Liver (tissue), 9 donors: ENCODE results near the gene COL15A1. TPM values are rescaled to one million over a fixed set of nuclear protein-coding genes. Genes with fewer than 3 reads are reported as not detected.

Experiments used
- DNase-seq: peaks from one replicate; pipeline ENCODE4 v3.0.0-alpha.2; 2017; ENCODE audit warnings: low spot score
- H3K27ac ChIP-seq, 2 donors: one replicate each; pipeline ENCODE4 v1.7.0; 2013; ENCODE audit warnings: inconsistent platforms in 2 of 2, low read length in 2 of 2, control low read depth in 1 of 2, low read depth in 1 of 2, mild to moderate bottlenecking in 1 of 2
- H3K27me3 ChIP-seq, 4 donors: one replicate each; pipeline versions ENCODE4 v1.6.1 to v1.7.0; 2013; ENCODE audit warnings: low read length in 3 of 4, inconsistent platforms in 1 of 4, mild to moderate bottlenecking in 1 of 4, moderate library complexity in 1 of 4; ENCODE audit not compliant: control insufficient read depth in 4 of 4, insufficient read depth in 4 of 4
- H3K36me3 ChIP-seq, 4 donors: one replicate each; pipeline versions ENCODE4 v1.6.1 to v1.7.0; 2013; ENCODE audit warnings: low read length in 3 of 4, mild to moderate bottlenecking in 3 of 4, low read depth in 1 of 4, moderate library complexity in 1 of 4; ENCODE audit not compliant: control insufficient read depth in 4 of 4, insufficient read depth in 3 of 4
- H3K4me1 ChIP-seq, 4 donors: one replicate each; pipeline versions ENCODE4 v1.6.1 to v1.7.0; 2013; ENCODE audit warnings: low read length in 3 of 4, mild to moderate bottlenecking in 3 of 4, moderate library complexity in 1 of 4; ENCODE audit not compliant: control insufficient read depth in 4 of 4, insufficient read depth in 4 of 4
- H3K4me3 ChIP-seq, 3 donors: one replicate each; pipeline versions ENCODE4 v1.6.1 to v1.7.0; 2013; ENCODE audit warnings: low read length in 3 of 3, control low read depth in 1 of 3, low read depth in 1 of 3, mild to moderate bottlenecking in 1 of 3
- H3K9ac ChIP-seq, 2 donors: one replicate each; pipeline ENCODE4 v1.7.0; 2013; ENCODE audit warnings: low read length in 2 of 2, mild to moderate bottlenecking in 2 of 2, moderate library complexity in 2 of 2, control low read depth in 1 of 2, low read depth in 1 of 2
- H3K9me3 ChIP-seq, 4 donors: one replicate each; pipeline versions ENCODE4 v1.6.1 to v1.7.0; 2013; ENCODE audit warnings: low read length in 3 of 4; ENCODE audit not compliant: control insufficient read depth in 4 of 4
- EGR1 ChIP-seq, 2 donors: IDR thresholded peaks; 2 replicates each; pipeline ENCODE4 v1.6.1; 2016 to 2018; ENCODE audit warnings: antibody characterized with exemption in 2 of 2, low read depth in 2 of 2
- FOXA1 ChIP-seq: IDR thresholded peaks from 2 replicates; pipeline ENCODE4 v1.6.1; 2016; ENCODE audit warnings: antibody characterized with exemption
- FOXA2 ChIP-seq: IDR thresholded peaks from 2 replicates; pipeline ENCODE4 v1.6.1; 2016; ENCODE audit warnings: antibody characterized with exemption
- GABPA ChIP-seq, 2 donors: IDR thresholded peaks in 1 of 2; conservative IDR thresholded peaks in 1 of 2; 2 replicates each; pipeline ENCODE4 v1.6.1; 2016; ENCODE audit warnings: antibody characterized with exemption in 2 of 2, mild to moderate bottlenecking in 1 of 2, moderate library complexity in 1 of 2
- HNF4A ChIP-seq, 2 donors: conservative IDR thresholded peaks; 2 replicates each; pipeline ENCODE4 v1.6.1; 2016; ENCODE audit warnings: antibody characterized with exemption in 2 of 2, mild to moderate bottlenecking in 2 of 2
- HNF4G ChIP-seq: IDR thresholded peaks from 2 replicates; pipeline ENCODE4 v1.6.1; 2016; ENCODE audit warnings: antibody characterized with exemption
- JUND ChIP-seq, 2 donors: IDR thresholded peaks; 2 replicates each; pipeline ENCODE4 v1.6.1; 2016; ENCODE audit warnings: antibody characterized with exemption in 2 of 2
- NR2F2 ChIP-seq: IDR thresholded peaks from 2 replicates; pipeline ENCODE4 v1.6.1; 2016; ENCODE audit warnings: antibody characterized with exemption
- RAD21 ChIP-seq, 2 donors: IDR thresholded peaks; 2 replicates each; pipeline ENCODE4 v1.6.1; 2016; ENCODE audit warnings: antibody characterized with exemption in 2 of 2, mild to moderate bottlenecking in 2 of 2
- RXRA ChIP-seq, 2 donors: IDR thresholded peaks; 2 replicates each; pipeline ENCODE4 v1.6.1; 2017 to 2018; ENCODE audit warnings: antibody characterized with exemption in 2 of 2, mild to moderate bottlenecking in 1 of 2
- SP1 ChIP-seq: IDR thresholded peaks from 2 replicates; pipeline ENCODE4 v1.6.1; 2018; ENCODE audit warnings: antibody characterized with exemption, mild to moderate bottlenecking
- TAF1 ChIP-seq: conservative IDR thresholded peaks from 2 replicates; pipeline ENCODE4 v1.6.1; 2016; ENCODE audit warnings: antibody characterized with exemption, mild to moderate bottlenecking
- YY1 ChIP-seq: IDR thresholded peaks from 2 replicates; pipeline ENCODE4 v1.6.1; 2016; ENCODE audit warnings: antibody characterized with exemption, mild to moderate bottlenecking
- WGBS: extraction: QIAGEN DNeasy Blood & Tissue Kit; methylation state at CpG from one replicate; pipeline ENCODE4 v1.1.7; 2013; 5-methylcytosine and 5-hydroxymethylcytosine counted together
- polyA plus RNA-seq, 2 donors: library from polyadenylated mRNA; stranded (reverse) in 1 of 2; unstranded in 1 of 2; fragments of 200-250 nt in 1 of 2; fragments of >200 nt in 1 of 2; fragmentation: Nextera tagmentation in 1 of 2; extraction: Ambion mirVana in 1 of 2; gene quantifications; one replicate each; pipeline versions ENCODE4 v1.2.1 to v1.2.3, GENCODE V29; 2013 to 2015
- total RNA-seq, 2 donors: library from RNA; depleted of rRNA; stranded (reverse); fragments of >200 nt; gene quantifications; one replicate each; pipeline ENCODE4 v1.2.3, GENCODE V29; 2014
- TF ChIP-seq, protein P1 (sequence below): fragments of 150-350 bp; IDR thresholded peaks from 2 replicates; pipeline ENCODE4 v1.5.1; 2017; ENCODE audit warnings: improper control_type of control experiment, low read depth, low read length; ENCODE audit not compliant: missing input control
- TF ChIP-seq, protein P2 (sequence below): IDR thresholded peaks from 2 replicates; pipeline ENCODE4 v1.6.1; 2016; ENCODE audit warnings: antibody characterized with exemption, mild to moderate bottlenecking
- TF ChIP-seq, protein P3 (sequence below): IDR thresholded peaks from 2 replicates; pipeline ENCODE4 v1.6.1; 2016; ENCODE audit warnings: antibody characterized with exemption
- TF ChIP-seq, protein P4 (sequence below): IDR thresholded peaks from 2 replicates; pipeline ENCODE4 v1.6.1; 2016; ENCODE audit warnings: antibody characterized with exemption
- donor health status: healthy.
- donor health status: healthy.
- donor health status: healthy.
- donor health status: healthy.
- donor health status: healthy.

COL15A1 gene
- total and polyA plus RNA-seq, 4 donors: 0.10 to 0.42 (median 0.24) TPM

DNA sequence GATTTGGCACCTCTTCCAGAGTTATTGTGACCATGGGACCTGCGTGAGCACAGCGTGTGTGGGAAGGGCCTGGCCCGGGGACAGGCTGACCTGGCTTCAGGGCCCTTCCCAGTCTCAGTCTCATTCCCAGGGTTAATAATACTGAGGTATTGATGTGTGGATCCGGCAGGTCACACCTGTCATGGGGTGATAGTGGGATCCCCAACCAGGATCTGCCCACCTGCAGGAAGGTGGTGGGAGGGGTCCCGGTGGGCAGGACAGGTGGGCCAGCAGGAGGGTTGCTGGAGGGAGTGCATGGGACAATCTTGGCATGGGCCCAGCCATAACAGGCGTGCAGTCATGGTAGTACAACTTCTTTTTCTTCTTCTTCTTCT, 55.4 kb downstream of the COL15A1 start:
- Histone ChIP-seq H3K36me3 (no peaks in the 10 kb centered on the region), H3K27ac (no peak overlapping the region), H3K4me3 (no peak overlapping the region), H3K27me3 (peaks cover 0 to 3% (median 0%) of the 10 kb centered on the region in 4 donors), H3K4me1 (peaks cover 3 to 12% (median 8%) of the 10 kb centered on the region in 4 donors), H3K9me3 (no peaks in the 10 kb centered on the region), H3K9ac (no peak overlapping the region)
- TF ChIP-seq RXRA (IDR thresholded peaks at IDR 0.05) (peak in 1 of 2 donors; percentile 2), GABPA (IDR thresholded peaks at IDR 0.05 in 1 of 2, conservative IDR thresholded peaks at IDR 0.05 in 1 of 2) (no peak), SP1 (no peak)
- WGBS: 27% methylated on average over 6 of the region's 6 CpGs
- no peak for DNase-seq

DNA sequence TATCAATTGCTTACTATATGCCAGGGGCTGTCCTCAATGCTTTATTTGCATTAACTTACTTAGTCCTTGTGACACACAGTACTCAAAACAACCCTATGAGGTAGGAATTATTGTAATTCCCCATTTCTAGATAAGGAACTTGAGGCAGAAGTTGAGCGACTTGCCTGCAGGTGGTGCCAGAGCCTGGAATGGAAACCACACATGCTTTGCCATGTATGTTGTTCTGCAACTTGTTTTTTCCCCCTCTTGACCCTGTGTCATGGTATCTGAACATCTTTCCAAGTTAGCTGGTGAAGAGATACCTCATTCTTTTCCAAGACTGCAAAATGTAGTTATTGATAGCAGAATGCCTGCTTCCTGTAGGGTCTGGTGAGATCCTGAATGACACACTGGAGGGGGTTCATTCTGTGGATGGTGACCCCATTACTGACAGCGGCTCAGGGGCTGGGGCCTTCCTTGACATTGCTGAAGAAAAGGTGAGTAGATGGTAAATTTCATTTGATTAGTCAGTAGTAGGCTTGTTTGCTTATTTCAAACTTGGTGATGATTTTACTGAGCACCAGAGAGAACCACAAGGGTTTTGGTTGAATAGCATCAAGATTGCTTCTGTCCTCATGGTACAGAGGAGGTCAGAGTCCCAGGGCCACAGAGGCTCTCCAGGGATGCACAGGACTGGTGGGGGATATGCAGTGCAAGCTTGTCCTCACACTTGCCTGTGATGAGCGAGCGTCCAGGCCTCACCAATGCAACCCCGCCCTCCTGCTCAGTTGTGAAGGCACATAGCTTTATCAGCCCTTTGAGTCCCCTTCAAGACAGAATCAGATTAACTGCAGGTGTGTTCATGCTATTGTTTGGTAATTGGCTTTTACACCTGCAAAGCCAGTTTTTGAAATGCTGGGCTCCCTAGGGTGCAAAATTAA, 57.0 kb downstream of the COL15A1 start:
- H3K36me3 ChIP-seq: no peaks in the 10 kb centered on the region
- no peak overlapping the region for H3K4me3 ChIP-seq
- no peaks in the 10 kb centered on the region for H3K9me3 ChIP-seq
- H3K27me3 ChIP-seq: peaks cover 0 to 3% (median 0%) of the 10 kb centered on the region in 4 donors
- DNase-seq: peak; percentile 34
- no peak overlapping the region for H3K9ac ChIP-seq
- WGBS: 83% methylated on average over 5 of the region's 5 CpGs
- H3K4me1 ChIP-seq: peaks cover 3 to 12% (median 8%) of the 10 kb centered on the region in 4 donors
- TF ChIP-seq, protein P1, sequence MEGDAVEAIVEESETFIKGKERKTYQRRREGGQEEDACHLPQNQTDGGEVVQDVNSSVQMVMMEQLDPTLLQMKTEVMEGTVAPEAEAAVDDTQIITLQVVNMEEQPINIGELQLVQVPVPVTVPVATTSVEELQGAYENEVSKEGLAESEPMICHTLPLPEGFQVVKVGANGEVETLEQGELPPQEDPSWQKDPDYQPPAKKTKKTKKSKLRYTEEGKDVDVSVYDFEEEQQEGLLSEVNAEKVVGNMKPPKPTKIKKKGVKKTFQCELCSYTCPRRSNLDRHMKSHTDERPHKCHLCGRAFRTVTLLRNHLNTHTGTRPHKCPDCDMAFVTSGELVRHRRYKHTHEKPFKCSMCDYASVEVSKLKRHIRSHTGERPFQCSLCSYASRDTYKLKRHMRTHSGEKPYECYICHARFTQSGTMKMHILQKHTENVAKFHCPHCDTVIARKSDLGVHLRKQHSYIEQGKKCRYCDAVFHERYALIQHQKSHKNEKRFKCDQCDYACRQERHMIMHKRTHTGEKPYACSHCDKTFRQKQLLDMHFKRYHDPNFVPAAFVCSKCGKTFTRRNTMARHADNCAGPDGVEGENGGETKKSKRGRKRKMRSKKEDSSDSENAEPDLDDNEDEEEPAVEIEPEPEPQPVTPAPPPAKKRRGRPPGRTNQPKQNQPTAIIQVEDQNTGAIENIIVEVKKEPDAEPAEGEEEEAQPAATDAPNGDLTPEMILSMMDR: peak; percentile 54
- TF ChIP-seq RAD21 (IDR thresholded peaks at IDR 0.05) (peak; percentile 81 to 85), EGR1 (IDR thresholded peaks at IDR 0.05; ENCODE audit: low read depth in 2 of 2) (no peak)
- H3K27ac ChIP-seq: no peak overlapping the region

DNA sequence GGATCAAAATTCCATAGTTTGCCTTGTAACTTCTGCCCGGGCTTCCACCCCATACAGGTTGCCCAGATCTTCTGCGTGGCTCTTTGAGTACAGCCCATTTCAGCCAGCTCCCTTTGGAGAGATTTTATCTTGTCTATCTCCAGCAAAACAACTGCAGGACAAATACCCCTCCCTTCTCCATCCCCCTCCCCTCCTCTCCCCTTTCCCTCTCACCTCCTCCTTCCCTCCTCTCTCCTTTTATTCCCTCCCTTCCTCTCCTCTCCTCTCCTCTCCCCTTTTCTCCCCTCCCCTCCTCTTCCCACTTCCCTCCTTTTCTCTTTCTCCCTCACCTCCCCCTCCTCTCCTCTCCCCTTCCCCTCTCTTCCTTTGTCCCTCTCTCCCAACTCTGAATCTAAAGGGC, 58.2 kb downstream of the COL15A1 start:
- WGBS: 96% methylated on average over 2 of the region's 2 CpGs
- Histone ChIP-seq H3K36me3 (no peaks in the 10 kb centered on the region), H3K27ac (no peak overlapping the region)
- no peak for TF ChIP-seq TAF1
- TF ChIP-seq SP1: no peak
- no peak for TF ChIP-seq HNF4G
- no peak for TF ChIP-seq FOXA2
- TF ChIP-seq HNF4A (conservative IDR thresholded peaks at IDR 0.05): no peak
- TF ChIP-seq, protein P2, sequence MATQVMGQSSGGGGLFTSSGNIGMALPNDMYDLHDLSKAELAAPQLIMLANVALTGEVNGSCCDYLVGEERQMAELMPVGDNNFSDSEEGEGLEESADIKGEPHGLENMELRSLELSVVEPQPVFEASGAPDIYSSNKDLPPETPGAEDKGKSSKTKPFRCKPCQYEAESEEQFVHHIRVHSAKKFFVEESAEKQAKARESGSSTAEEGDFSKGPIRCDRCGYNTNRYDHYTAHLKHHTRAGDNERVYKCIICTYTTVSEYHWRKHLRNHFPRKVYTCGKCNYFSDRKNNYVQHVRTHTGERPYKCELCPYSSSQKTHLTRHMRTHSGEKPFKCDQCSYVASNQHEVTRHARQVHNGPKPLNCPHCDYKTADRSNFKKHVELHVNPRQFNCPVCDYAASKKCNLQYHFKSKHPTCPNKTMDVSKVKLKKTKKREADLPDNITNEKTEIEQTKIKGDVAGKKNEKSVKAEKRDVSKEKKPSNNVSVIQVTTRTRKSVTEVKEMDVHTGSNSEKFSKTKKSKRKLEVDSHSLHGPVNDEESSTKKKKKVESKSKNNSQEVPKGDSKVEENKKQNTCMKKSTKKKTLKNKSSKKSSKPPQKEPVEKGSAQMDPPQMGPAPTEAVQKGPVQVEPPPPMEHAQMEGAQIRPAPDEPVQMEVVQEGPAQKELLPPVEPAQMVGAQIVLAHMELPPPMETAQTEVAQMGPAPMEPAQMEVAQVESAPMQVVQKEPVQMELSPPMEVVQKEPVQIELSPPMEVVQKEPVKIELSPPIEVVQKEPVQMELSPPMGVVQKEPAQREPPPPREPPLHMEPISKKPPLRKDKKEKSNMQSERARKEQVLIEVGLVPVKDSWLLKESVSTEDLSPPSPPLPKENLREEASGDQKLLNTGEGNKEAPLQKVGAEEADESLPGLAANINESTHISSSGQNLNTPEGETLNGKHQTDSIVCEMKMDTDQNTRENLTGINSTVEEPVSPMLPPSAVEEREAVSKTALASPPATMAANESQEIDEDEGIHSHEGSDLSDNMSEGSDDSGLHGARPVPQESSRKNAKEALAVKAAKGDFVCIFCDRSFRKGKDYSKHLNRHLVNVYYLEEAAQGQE: no peak
- TF ChIP-seq, protein P3, sequence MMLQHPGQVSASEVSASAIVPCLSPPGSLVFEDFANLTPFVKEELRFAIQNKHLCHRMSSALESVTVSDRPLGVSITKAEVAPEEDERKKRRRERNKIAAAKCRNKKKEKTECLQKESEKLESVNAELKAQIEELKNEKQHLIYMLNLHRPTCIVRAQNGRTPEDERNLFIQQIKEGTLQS: no peak
- TF ChIP-seq EGR1 (IDR thresholded peaks at IDR 0.05; ENCODE audit: low read depth in 2 of 2): no peak
- TF ChIP-seq YY1: no peak
- no peak for TF ChIP-seq RAD21 (IDR thresholded peaks at IDR 0.05)
- TF ChIP-seq, protein P4, sequence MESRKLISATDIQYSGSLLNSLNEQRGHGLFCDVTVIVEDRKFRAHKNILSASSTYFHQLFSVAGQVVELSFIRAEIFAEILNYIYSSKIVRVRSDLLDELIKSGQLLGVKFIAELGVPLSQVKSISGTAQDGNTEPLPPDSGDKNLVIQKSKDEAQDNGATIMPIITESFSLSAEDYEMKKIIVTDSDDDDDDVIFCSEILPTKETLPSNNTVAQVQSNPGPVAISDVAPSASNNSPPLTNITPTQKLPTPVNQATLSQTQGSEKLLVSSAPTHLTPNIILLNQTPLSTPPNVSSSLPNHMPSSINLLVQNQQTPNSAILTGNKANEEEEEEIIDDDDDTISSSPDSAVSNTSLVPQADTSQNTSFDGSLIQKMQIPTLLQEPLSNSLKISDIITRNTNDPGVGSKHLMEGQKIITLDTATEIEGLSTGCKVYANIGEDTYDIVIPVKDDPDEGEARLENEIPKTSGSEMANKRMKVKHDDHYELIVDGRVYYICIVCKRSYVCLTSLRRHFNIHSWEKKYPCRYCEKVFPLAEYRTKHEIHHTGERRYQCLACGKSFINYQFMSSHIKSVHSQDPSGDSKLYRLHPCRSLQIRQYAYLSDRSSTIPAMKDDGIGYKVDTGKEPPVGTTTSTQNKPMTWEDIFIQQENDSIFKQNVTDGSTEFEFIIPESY: no peak
- TF ChIP-seq JUND (IDR thresholded peaks at IDR 0.05): no peak
- TF ChIP-seq FOXA1: no peak
- TF ChIP-seq NR2F2: no peak
- no peak for TF ChIP-seq RXRA (IDR thresholded peaks at IDR 0.05)
- TF ChIP-seq, protein P1: no peak

More for the DNA sequence above, 58.2 kb downstream of the COL15A1 start:
- DNase-seq: no peak
- Histone ChIP-seq H3K9ac (no peak overlapping the region), H3K4me1 (peaks cover 3 to 12% (median 8%) of the 10 kb centered on the region in 4 donors), H3K27me3 (peaks cover 0 to 3% (median 0%) of the 10 kb centered on the region in 4 donors), H3K9me3 (no peaks in the 10 kb centered on the region), H3K4me3 (no peak overlapping the region)
